D721Med (cell line): Measurements from ENCODE around the gene MRPL40.

Experiments
- DNase-seq: peaks from one replicate; pipeline ENCODE4 v3.0.0; 2011; ENCODE audit warnings: low spot score; ENCODE audit not compliant: insufficient read length
- FAIRE-seq: peaks from 2 replicates; lab custom pipeline; 2011; peaks lifted over from hg19 to GRCh38; lab: Jason Lieb, UNC
- CTCF ChIP-seq: IDR thresholded peaks from 2 replicates; pipeline ENCODE4 v1.5.1; 2012; ENCODE audit warnings: mild to moderate bottlenecking, control low read depth; ENCODE audit not compliant: insufficient read depth; ENCODE audit errors: missing control alignments

The MRPL40 gene

DNA sequence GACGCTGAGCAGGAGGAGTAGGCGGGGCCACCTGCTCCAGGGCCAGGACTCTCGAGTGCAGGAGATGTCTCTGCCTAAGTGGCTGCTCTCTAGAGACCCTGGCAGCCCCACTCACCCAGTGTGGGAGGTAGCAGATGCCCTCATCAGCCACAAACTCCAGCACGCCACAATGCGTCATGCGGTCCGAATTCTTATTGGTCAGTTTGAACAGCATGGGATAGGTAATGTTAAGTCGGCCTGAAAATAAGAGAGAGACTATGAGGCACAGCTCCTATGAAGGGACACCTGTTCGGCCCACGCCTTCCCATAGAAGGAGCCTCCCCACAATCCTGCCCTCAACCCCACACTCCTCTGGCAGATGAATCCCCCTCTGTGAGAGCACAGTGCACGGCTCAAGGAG, 39.2 kb downstream of the MRPL40 start:
- DNase-seq (no peak), FAIRE-seq (no peak)
- TF ChIP-seq CTCF: no peak

DNA sequence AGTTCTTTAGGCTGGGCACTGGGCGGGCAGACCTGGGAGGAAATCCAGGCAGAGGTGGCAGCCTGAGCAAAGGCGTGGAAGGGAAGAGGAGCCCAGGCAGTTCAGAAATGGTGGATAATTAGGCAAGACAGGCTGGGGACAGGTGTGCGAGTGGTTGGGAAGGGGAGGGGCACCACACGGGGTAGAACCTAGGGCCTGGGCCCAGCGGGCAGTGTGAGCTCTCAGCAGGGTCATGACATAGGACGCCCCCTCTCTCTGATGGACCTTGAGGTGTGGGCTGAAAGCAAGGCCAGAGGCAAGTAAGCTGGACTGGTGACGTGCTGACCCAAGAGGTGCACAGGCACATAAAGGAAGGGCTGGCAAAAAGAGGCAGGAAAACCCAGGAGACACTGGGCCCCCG, 39.9 kb downstream of the MRPL40 start:
- FAIRE-seq: no peak
- no peak for TF ChIP-seq CTCF

GRCh38 chr22:19473578-19473977, 41.2 kb downstream of the MRPL40 start:
- FAIRE-seq: no peak
- no peak for TF ChIP-seq CTCF
- DNase-seq: no peak

More for the DNA sequence above, 39.9 kb downstream of the MRPL40 start:
- DNase-seq: no peak

- TF ChIP-seq CTCF: no peak
- no peak for FAIRE-seq
- DNase-seq: no peak
Observed at GRCh38 chr22:19476023-19476422, 43.7 kb downstream of the MRPL40 start.

DNA sequence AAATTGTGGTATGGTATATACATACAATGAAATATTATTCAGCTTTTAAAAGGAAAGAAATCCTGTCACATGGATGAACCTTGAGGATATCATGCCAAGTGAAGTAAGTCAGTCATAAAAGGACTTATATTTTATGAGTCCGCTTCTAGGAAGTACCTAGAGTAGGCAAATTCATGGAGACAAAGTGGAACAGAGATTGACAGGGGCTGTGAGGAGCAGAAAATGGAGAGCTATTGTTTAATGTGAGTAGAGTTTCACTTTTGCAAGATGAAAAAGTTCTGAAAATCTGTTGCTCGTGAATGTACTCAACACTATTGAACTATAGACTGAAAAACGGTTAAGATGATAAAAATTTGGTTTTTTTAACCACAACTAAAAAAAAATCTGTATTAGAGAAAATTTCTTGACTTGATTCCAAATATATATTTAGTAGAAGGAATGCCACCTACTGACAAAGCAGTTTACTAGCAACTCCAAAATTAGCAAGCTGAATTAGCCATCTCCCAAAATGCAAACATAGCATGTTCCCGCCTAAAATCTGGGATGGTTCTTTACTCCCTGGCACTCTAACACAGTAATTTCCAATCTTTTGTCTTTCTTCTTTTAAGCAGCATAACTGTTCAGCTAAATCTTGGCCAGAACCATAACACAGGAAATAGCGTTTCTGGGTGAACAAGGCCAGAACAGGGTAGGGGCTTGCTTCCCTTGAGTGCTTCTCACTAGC, 45.1 kb downstream of the MRPL40 start:
- TF ChIP-seq CTCF: peak; percentile 26
- FAIRE-seq (no peak), DNase-seq (no peak)

GRCh38 chr22:19478045-19478900, 45.9 kb downstream of the MRPL40 start:
- no peak for TF ChIP-seq CTCF
- FAIRE-seq (no peak), DNase-seq (no peak)
